ENCODE results near the gene COPS4. TPM values are rescaled to one million over a fixed set of nuclear protein-coding genes. Genes with fewer than 3 reads are reported as not detected.

The COPS4 gene
- total and polyA plus RNA-seq, 2 of the 8 experiments (the other 6 are each of a cell fraction or from before 2014, with no cell fraction given): 14.9 to 28.3 TPM

DNA sequence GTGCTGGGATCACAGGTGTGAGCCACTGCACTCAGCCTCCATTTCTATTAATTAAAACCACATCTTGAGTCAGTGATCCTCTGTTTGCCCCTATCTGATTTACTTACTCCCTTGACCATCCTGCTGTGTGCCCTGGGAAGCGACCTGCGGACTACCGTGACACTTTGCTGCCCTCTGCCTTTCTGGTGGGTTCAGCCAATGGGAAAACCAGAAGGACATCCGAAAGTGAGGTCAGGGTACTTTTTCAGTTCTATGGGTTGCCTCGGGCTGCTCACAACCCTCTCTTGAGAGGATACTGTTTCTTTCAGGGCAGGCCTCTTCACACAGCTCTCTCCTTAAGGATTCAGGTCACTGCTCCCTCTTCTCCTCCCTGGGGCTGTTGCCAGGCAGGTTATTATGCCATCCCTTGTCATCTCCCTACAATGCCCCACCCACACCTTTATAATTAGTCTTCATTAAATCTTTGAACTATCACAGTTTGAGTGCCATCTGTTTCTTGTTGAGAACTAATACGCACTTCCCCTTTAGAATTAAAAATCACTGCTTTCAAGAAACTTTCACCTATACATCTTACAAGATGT, 58.2 kb downstream of the COPS4 start (continued):
- TF ChIP-seq SUZ12 (IDR thresholded peaks at IDR 0.05; ENCODE audit: low read length) (no peak), CHD7 (IDR thresholded peaks at IDR 0.05; ENCODE audit: insufficient replicate concordance, low read length) (no peak), BCL11A (IDR thresholded peaks at IDR 0.05; ENCODE audit: low read depth in 2 of 2, low read length in 2 of 2) (no peak), SP2 (IDR thresholded peaks at IDR 0.05; ENCODE audit: low read length) (no peak), TEAD4 (IDR thresholded peaks at IDR 0.05; ENCODE audit: low read depth, low read length) (no peak), MAFK (IDR thresholded peaks at IDR 0.05; ENCODE audit: low read depth, low read length) (no peak), EZH2 (IDR thresholded peaks at IDR 0.05; ENCODE audit: low read depth, low read length, severe bottlenecking) (no peak), RNF2 (IDR thresholded peaks at IDR 0.05; ENCODE audit: borderline replicate concordance, low read depth, low read length, missing control alignments, poor library complexity, severe bottlenecking) (no peak), CEBPB (IDR thresholded peaks at IDR 0.05; ENCODE audit: low read depth, low read length) (peak; percentile 34; the same call in 1 of the 2 replicates), RFX5 (IDR thresholded peaks at IDR 0.05; ENCODE audit: borderline replicate concordance, low read depth, low read length) (peak; percentile 61; the same call in 1 of the 2 replicates)
- TF ChIP-seq, protein P1, sequence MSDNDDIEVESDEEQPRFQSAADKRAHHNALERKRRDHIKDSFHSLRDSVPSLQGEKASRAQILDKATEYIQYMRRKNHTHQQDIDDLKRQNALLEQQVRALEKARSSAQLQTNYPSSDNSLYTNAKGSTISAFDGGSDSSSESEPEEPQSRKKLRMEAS (IDR thresholded peaks at IDR 0.05): no peak
